ENCODE measurements around the gene SLAMF7.

SLAMF7 gene

DNA sequence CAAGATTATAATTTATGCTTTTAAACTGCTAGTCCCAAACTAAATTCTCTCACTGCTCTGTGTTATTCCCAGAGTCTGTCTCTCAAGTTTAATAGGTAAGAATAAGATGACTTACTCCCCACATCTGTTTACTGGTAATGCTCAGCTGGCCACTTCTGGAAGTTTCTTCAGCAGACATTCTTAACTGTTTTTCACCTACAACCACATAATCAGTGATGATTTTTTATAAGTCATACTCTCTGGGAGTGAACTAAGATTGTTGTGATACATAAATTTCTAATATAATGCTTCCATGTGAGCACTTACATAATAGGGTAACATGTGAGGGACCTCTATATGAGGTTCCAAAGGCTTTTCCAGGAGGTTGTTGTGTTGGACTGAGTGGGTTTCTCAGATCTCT, 8.7 kb downstream of the SLAMF7 start:
- DNase-seq: no peak

DNA sequence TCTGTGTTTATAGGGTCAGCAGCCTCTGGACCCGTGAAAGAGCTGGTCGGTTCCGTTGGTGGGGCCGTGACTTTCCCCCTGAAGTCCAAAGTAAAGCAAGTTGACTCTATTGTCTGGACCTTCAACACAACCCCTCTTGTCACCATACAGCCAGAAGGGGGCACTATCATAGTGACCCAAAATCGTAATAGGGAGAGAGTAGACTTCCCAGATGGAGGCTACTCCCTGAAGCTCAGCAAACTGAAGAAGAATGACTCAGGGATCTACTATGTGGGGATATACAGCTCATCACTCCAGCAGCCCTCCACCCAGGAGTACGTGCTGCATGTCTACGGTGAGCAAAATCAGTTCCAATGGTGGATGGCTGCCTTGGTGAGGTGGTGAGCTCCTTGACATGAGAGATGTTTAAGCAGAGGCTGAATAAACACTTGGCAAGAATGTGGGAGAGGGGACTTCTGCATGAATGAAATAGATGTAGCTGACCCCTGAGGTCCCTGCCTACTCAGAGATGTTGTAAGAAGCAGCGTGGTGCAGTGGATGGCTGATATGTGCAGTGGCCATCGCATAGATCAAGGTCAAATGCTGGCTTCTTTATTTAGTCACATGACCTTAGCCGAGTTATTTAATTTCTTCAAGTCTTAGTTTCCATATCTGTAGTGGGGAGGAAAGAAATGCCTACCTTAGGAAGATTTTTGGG, 9.3 kb downstream of the SLAMF7 start:
- no peak for DNase-seq

- DNase-seq: no peak
These were observed 9.8 kb downstream of the SLAMF7 start for GRCh38 chr1:160748878-160749269.

DNA sequence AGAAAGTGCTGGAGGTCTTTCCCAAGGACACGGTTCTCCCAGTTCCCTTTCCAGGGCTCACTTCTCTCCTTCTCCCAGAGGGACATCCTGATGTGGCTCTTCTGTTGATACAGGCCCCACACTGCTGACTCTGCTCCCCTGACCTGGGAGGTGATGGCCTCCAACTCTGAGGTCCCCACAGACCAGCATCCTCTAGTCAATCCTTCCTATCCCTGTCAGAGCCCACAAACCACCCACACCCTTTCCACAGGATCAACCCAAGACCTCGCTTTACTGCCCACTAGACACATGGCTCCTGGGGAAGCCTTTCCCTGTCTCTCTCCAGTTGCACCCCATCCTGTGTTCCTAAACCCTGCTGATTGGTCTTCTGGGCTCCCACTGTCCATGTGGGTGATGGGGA, 11.6 kb downstream of the SLAMF7 start:
- DNase-seq: no peak

DNA sequence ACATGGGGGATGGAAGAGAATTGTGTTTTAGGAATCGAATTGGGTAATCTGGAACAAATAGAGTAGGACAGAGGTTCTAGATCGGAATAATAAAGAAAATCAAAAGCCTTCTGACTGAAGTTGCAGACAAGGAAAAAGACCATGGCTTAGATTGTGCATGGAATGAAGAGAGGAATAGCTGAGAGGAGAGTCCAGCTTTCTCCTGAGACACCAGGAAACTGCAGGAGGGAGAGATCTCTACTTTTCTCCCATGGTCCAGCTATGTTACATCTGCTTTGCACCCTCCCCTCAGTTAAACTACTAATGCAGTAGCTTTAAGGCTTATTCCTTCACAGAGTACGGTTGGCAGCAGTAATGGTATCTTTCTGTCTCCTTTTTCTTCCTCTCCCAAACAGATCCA, 13.4 kb downstream of the SLAMF7 start:
- no peak for DNase-seq

- DNase-seq: no peak
These were observed 13.9 kb downstream of the SLAMF7 start for GRCh38 chr1:160752924-160753323.

DNA sequence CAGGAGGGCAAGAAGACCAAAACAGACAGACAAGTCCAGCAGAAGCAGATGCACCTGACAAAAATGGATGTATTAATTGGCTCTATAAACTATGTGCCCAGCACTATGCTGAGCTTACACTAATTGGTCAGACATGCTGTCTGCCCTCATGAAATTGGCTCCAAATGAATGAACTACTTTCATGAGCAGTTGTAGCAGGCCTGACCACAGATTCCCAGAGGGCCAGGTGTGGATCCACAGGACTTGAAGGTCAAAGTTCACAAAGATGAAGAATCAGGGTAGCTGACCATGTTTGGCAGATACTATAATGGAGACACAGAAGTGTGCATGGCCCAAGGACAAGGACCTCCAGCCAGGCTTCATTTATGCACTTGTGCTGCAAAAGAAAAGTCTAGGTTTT, 14.5 kb downstream of the SLAMF7 start:
- DNase-seq: no peak

GRCh38 chr1:160755461-160755860, 16.4 kb downstream of the SLAMF7 start:
- no peak for DNase-seq

- DNase-seq: no peak
These were observed 17.1 kb downstream of the SLAMF7 start for GRCh38 chr1:160755911-160756848.

GRCh38 chr1:160756849-160757201, 17.8 kb downstream of the SLAMF7 start:
- DNase-seq: no peak

DNA sequence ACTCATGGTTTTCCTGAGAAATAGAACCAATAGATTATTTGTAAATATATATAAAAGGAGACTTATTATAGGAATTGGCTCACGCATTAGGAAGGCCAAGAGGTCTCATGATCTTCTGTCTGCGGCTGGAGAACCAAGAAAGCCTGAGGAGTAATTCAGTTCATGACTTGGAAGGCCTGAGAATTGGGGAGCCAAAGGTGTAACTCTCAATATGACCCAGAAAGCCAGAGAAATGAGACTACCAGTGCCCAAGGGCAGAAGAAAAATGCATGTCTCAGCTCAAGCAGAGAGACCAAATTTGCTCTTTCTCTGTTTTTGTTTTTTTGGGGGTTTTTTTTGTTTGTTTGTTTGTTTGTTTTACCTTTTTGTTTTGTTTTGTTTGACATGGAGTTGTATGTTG, 19.5 kb downstream of the SLAMF7 start:
- no peak for DNase-seq

DNA sequence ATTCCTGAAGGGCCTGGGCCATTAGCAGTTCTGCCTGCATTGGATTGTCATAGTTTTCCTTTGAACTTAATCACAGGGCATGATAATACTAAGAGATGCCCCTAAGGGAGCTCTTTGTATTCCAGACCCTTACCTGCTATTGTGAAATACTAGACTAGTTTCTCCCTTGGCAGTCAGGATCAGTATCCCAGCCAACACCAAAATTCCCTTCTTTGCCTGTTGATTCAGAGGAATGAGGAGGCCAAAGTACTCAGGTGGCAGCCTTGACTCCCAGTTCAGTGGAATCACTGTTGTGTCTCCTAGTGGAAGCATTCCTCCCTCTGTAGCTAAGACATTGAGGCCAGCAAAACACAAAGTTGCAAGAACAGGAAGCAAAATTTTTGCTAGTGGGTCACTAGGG, 20.7 kb downstream of the SLAMF7 start:
- DNase-seq: no peak

DNA sequence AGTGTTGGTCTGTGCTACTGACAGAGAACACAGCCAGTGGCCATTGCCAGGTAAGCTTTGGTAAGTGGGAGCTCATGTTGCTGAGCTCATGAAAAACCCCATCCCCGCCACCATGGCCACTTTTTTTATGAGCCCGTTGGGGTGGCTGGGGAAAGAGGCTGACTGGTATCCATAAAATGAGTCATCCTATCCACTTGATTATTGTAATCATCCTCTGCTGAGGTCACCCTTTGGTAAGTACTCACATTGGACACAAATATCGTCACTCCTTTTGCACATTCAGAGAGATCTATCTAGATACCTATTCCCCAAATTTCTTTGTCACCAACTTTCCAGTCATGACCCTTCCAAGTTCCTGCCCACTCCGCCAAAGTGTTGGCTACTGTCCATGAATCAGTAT, 22.0 kb downstream of the SLAMF7 start:
- DNase-seq: no peak

DNA sequence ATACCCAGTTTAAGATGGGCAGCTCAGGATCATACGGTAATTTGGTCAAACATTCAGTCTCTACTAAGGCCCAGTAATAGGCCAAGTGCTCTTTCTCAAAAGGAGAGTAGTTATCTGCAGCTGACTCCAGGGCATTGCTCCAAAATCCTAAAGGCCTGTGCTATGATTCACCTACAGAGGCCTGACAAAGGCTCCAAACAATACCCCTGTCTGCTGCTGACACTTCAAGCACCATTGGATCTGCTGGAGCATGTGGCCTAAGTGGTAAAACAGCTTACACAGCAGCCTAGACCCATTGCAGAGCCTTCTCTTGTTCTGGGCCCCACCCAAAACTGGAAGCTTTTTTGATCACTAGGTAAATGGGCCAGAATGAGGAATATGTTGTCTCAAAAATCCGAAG, 22.8 kb downstream of the SLAMF7 start:
- DNase-seq: no peak

DNA sequence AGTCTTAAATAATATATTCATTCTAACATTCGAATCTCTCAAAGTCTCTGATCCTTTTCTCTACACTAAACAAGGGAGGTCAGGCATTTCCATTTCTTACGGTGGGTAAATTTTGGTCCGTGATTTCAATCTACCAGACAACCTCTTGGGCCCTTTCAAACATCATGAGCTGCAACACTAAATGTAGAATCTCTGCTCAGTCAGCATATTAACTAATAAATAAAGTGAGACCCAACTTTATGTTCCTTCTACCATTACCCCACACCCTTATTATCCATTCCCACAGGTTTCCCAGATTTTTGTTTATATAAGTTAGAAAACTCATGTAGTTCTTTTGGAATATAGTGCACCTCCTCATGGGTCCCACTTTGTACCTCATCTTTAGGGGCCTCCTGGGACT, 24.9 kb downstream of the SLAMF7 start:
- no peak for DNase-seq

- no peak for DNase-seq
These were observed 28.6 kb downstream of the SLAMF7 start for GRCh38 chr1:160767395-160768294.

DNA sequence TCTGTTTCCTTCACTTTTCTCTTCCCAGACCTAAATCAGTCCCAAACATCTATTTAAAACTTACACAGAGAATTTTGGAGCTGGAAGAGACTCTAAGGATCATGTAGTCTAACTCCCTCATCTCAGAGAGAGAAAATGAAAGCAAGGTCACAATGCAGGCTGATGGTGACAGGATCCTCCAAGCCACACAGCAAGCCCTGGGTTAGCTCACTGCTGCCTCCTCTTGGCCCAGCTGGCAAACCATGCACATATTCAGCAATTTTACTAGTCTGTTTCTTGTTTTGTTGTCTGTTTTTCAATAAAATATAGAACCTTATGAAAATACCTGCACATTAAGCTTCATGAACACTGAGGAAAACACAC, 29.2 kb downstream of the SLAMF7 start:
- DNase-seq: no peak

- no peak for DNase-seq
These were observed 33.3 kb downstream of the SLAMF7 start for GRCh38 chr1:160772331-160772730.

DNA sequence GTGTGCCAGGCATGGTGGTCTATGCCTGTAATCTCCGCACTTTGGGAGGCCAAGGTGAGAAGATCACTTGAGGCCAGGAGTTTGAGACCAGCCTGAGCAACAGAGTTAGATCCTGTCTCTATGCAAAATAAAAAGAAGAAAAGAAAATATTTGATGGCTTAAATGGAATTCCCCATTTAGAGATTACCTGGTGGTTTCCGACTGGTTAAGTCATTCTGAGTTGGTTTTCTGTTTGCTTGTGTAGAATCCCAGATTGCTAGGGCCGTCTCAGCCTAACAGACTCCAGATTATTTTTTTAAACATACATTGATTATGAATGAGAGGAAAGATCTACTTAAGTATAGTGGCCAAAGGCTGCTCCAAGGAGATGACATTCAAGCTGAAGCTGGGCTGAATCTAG, 34.0 kb downstream of the SLAMF7 start:
- no peak for DNase-seq

- no peak for DNase-seq
These were observed 36.1 kb downstream of the SLAMF7 start for GRCh38 chr1:160774886-160775719.

- DNase-seq: no peak
These were observed 37.1 kb downstream of the SLAMF7 start for GRCh38 chr1:160776178-160776577.

- no peak for DNase-seq
These were observed 38.5 kb downstream of the SLAMF7 start for GRCh38 chr1:160777486-160778089.

All from DMS79 (cell line).